EH (cell line): ENCODE results near the gene RPL37A.

Source experiments
- DNase-seq: peaks from one replicate; pipeline ENCODE4 v3.0.0-alpha.2; 2015; ENCODE audit warnings: low read depth

The RPL37A gene

DNA sequence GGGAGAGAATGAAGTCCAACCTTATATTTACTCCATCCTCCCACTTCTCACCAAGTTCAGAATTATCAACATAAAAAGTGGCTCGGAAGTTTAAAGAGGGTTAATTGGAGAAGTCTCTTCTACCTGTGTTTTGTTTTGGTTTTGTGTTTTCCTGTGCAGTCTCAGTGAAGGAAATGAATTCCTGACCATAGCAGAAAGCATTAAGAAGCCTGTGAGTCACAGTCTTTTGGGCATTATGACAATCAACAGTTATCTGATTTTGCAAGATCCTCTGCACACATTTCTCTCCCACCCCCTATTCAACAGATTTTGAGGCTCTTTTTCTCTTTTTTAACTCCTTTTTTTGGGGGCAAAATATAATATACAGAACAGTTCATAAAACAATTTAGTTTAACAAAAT is 8.6 kb upstream of the RPL37A start:
- peak; percentile 79 for DNase-seq

GRCh38 chr2:216491793-216492596 is 6.6 kb upstream of the RPL37A start:
- peak; percentile 32 for DNase-seq

DNA sequence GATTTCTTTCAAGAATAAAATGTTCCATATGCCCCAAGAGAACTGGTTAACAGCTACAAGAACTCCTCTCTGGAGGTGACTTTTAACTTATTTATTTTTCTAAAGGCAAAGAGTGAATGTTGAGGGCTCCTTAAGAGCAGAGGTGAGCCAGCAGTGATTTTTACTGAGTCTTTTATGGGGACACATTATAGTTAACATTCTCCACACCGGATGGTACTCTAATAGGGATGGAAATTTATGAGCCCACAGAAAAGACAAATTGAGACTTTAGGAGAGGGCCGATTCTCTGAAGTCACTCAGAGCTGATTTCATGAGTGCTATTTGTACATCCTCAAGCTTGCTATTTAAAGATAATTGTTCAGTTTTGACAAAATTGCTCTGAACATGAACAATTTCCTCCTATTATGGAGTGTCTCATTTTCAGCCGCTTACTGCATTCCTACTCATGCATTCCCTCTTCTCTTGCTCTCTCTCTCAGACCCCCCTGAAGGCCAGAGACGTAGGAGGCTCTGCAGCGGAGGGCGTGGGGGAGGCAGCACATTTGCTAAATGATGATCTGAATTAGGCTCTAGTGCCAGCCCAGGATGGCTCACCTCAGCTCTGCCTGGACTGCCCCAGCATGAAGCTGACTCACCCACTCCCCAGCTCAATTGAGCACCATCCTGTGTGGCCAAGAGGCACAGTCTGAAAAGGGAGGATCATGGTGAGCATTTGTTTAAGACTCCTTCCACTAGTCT is 5.9 kb upstream of the RPL37A start:
- DNase-seq: peak; percentile 94

DNA sequence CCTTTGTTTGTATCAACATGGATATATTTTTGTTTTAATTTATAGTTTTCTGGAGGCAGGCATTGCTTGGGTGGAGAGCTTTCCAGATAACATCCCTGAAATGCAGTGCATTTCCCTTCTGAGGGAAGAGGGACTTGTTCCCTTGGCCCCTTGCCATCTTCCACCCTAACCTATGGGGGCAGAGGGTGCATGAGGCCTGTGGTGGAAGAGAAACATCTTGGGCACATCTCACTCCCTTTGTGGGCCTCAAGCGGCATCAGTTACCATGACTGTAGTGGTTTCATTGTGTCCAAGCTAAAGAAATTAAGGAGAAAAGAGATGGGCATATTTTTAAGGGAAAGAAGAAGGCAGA is 5.3 kb upstream of the RPL37A start:
- DNase-seq: no peak

DNA sequence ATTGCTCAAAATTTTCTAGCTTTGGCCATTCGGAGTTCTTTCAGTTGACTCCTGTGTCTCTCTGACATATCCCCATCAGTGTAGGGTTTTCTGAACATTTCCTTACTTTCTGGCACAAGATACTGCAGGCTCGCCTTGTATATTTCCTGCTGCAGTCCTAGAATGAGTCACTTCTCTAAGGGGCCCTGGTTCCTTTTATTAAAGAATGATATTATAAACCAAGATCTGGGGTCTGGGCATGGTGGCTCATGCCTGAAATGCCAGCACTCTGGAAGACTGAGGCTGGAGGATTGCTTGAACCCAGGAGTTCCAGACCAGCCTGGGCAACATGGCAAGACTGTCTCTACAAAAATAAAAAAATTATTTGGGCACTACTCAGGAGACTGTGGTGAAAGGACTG is 3.0 kb upstream of the RPL37A start:
- DNase-seq: peak; percentile 68

GRCh38 chr2:216497382-216498069 is 1.1 kb upstream of the RPL37A start:
- no peak for DNase-seq

DNA sequence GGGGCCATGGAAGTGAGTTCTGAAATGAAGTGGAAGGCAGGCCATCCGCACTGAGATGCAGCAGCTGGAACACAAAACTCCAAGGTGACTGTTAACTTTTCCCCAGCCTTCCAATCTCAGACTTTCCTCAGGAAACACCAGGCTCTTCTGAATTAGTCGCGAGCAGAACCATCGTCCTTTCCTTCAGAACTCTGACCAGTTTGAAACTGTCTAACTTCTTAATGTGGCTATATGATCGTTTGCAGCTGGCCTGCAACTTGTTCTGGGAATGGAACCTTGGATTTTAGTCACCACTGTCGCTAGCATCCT is 620 bp upstream of the RPL37A start:
- no peak for DNase-seq

DNA sequence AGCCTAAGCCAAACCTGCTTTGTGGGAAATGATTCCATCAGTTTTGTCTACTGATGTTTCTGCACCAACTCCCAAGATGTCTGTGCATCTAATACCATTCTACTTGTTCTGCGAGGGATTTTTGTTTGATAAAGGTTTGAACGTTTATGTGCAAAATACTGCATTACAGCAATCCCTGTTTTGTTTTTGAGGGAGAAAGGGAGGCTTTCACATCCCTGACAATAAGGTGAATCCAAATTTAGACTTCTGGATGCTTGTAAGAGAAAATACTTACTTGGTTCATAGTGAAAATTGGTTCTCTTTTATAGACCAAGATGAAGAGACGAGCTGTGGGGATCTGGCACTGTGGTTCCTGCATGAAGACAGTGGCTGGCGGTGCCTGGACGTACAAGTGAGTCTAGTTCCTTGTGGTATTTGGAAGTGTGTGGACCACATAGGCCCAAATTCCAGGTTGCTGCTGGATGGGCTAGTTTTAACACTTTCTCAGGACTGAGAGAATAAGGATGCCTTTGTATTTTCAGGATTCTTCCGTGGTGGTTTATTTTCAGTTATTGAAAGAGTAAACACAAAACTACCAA is 1.1 kb downstream of the RPL37A start:
- DNase-seq: peak; percentile 35

DNA sequence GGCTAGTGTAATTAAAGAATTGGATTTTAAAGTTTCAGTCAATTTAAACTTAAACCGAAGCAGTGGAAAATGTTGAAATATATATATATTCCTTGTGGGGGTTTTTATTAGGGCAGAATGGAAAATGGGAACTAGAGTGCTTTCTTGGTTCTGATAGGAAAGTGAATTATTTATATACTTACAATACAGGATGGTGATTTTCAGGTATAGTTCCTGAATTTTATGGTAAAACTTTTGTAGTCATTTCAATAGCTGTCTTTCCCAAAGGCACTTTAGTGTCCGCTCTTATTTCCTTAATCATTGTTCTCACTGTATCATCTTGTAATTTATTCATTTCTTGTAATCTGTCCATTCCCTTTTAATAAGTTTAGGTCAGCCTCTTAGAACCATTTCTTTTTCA is 1.9 kb downstream of the RPL37A start:
- no peak for DNase-seq

GRCh38 chr2:216501854-216502253 is 3.2 kb downstream of the RPL37A start:
- DNase-seq: no peak

DNA sequence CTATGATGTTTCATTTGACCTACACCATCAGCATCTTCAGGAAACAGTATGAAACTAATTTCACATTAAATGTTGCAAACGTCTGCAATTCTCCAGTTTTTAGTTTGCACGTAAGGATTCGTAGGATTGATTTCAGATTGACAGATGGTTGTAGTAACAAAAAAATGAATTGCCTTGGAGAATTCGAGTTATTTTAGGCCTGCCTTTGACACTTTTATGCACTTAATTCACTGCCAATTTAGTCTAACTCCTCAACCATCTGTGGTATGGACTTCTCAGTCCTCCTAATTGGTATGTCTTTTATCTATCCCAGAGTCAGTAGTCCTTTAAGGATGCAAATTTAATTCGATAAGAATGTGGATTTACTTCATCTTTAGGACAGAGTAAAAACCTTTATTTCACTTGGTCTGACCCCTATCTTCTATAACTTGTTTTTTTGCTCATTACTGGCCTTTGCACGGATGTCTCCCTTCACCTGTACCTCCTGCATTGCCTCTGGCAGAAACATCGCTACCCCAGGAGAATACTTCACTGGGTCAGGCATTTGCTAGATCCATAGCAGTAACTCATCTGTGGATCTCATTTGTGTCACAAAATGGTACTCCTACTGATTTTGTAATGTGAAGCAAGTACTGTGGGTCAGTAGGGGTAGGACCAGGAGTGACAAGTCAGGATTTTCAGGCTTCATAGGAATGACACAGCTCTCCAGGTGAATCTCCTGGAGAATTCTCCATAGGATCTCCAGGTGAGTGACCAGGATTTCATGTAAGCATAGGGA is 3.9 kb downstream of the RPL37A start:
- peak; percentile 32 for DNase-seq

GRCh38 chr2:216503159-216503629 is 4.5 kb downstream of the RPL37A start:
- no peak for DNase-seq

- DNase-seq: no peak
These were observed 5.2 kb downstream of the RPL37A start for GRCh38 chr2:216503697-216504375.

DNA sequence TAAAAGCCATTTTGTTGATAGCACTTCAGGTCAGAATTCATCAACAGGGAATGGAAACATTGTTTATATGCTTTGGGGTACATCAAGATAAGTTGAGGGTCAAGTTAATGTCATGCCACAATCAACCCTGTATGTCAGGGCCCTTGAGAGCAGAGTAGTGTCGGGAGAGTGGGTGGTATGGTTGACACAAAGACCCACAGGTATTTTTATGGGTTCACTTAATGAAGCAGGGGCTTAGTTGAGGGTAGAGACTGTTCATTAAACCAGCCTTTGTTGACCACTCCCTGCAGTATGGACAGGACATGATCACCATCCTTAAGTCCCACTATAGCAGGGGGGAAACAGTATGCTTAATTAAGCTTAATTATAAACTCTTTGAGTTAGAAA is 5.7 kb downstream of the RPL37A start:
- DNase-seq: no peak

DNA sequence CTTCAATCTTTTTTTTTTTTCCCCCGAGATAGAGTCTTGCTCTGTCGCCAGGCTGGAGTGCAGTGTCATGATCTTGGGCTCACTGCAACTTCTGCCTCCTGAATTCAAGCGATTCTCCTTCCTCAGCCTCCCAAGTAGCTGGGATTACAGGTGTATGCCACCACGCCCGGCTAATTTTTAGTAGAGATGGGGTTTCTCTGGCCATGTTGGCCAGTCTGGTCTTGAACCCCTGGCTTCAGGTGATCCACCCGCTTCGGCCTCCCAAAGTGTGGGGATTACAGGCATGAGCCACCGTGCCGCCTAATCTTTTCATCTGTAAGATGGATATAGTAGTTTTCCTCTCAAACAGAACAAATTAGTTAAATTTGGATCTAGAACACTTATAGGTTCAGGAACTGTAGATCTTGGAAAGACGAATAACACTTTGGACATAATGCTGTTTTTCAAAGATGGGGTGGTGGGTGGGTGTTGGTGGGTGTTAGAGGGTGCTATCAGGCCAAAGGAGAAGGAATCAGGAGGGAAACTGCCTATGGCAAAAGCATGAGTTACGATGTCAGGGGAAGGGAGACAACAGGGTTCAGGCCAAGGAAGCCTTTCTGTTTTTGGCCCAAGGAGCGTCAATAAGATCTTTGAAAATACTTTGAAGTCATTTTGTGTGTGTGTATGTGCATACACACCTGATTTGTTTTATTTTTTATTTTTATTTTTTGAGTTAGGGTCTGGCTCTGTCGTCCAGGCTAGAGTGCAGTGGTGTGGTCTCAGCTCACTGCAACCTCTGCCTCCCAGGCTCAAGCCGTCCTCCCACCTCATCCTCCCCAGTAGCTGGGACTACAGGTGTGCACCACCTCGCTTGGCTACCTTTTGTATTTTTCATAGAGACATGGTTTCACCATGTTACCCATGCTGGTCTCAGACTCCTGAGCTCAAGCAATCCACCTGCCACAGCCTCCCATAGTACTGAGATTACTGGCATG is 6.8 kb downstream of the RPL37A start:
- DNase-seq: no peak

DNA sequence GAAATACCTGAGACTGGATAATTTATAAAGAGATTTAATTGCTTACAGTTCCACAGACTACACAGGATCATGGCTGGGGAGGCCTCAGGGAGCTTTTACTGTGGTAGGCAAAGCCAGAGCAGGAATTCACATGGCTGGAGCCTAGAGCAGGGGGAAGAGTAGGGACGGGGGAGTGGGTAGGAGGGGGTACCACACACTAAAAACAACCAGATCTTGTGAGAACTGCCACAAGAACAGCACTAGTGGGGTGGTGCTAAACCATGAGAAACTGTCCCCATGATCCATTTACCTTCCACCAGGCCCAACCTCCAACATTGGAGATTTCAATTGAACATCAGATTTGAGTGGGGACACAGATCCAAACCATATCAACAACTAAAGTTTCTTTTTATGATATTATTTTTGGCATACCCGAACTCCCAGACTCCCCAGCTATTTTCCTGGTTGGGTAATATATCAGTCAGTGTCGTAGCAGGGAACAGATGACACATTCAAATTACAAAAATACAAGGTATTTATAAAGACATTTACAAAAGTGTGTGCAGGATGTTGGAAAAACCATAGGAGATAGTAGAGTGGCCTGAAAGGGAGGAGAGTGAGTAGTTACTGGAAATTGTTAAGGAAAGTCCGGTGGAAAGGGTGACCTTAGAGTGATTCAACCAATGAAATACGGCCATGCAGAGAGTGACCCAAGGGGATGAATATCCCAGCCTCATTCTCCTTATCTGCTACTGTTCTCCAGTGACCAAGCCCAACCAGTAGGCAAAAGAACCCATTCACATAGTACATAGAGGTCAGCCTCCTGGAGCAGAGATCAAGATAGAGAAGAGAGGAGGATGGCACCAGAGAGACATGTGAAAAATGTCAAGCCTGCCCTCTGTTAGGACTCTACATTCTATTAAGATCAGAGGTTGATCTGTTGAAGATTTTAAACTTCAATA is 8.8 kb downstream of the RPL37A start:
- no peak for DNase-seq

DNA sequence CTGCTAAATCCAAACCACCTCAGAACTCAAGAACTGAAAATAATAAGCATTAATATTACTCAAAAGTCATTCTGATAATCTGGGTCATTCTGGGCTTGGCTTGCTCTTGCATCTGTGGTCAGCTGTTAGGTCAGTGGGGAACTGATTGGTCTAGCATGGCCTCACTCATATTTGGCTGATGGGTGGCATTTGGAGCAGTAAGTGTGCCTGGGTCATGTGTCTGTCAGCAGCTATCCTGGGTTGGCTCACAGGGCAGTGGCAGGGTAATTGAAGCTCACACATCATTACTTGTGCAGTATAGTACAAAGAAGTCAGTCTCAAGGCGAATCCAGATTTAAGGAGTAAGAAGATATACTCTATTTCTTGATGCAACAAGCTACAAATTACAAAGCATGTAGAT is 9.6 kb downstream of the RPL37A start:
- DNase-seq: no peak

- DNase-seq: peak; percentile 62
These were observed 18.2 kb downstream of the RPL37A start for GRCh38 chr2:216516730-216517350.
